ENCODE data around the gene ATP6V0A1. TPM values are rescaled to one million over a fixed set of nuclear protein-coding genes. Genes with fewer than 3 reads are reported as not detected.

Gene ATP6V0A1
- total RNA-seq, 1 experiment from 2014 or later, result 55.2 TPM

DNA sequence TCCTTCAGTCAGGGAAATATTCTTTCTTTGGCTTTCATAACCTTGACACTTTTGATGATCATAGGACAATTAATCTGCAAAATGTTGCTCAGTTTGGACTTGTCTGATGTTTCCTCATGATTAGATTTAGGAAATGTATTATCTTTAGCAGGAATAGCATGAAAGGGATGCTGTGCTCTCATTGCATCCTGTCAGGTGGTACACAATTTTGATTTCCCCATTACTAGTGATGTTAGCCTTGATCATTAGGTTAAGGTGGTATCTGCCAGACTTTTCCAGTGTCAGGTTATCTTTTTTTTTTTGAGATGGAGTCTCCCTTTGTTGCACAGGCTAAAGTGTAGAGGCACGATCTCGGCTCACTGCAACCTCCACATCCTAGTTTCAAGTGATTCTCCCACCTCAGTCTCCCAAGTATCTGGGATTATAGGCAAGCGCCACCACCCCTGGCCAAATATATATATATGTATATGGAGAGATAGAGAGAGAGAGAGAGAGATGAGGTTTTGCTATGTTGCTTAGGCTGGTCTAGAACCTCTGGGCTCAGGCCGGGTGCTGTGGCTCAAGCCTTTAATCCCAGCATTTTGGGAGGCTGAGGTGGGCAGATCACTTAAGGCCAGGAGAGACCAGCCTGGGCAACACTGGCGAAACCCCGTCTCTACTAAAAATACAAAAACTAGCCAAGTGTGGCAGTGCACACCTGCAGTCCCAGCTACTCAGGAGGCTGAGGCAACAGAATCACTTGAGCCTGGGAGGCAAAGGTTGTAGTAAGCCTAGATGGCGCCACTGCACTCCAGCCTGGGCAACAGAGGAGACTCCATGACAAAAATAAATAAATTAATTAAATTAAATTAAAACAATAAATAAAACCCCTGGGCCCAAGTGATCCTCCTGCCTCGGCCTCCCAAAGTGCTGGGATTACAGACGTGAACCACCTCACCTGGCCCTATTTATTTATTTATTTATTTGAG lies 19.8 kb upstream of the ATP6V0A1 start (continued):
- TF ChIP-seq TCF7 (CRISPR knock-in tag; IDR thresholded peaks at IDR 0.05; ENCODE audit: low read depth) (no peak), ZNF219 (CRISPR knock-in tag; IDR thresholded peaks at IDR 0.05; ENCODE audit: borderline replicate concordance) (no peak), HMGA2 (CRISPR knock-in tag; IDR thresholded peaks at IDR 0.05) (no peak), ZNF671 (CRISPR knock-in tag; IDR thresholded peaks at IDR 0.05) (no peak)
- TF ChIP-seq, protein P1, sequence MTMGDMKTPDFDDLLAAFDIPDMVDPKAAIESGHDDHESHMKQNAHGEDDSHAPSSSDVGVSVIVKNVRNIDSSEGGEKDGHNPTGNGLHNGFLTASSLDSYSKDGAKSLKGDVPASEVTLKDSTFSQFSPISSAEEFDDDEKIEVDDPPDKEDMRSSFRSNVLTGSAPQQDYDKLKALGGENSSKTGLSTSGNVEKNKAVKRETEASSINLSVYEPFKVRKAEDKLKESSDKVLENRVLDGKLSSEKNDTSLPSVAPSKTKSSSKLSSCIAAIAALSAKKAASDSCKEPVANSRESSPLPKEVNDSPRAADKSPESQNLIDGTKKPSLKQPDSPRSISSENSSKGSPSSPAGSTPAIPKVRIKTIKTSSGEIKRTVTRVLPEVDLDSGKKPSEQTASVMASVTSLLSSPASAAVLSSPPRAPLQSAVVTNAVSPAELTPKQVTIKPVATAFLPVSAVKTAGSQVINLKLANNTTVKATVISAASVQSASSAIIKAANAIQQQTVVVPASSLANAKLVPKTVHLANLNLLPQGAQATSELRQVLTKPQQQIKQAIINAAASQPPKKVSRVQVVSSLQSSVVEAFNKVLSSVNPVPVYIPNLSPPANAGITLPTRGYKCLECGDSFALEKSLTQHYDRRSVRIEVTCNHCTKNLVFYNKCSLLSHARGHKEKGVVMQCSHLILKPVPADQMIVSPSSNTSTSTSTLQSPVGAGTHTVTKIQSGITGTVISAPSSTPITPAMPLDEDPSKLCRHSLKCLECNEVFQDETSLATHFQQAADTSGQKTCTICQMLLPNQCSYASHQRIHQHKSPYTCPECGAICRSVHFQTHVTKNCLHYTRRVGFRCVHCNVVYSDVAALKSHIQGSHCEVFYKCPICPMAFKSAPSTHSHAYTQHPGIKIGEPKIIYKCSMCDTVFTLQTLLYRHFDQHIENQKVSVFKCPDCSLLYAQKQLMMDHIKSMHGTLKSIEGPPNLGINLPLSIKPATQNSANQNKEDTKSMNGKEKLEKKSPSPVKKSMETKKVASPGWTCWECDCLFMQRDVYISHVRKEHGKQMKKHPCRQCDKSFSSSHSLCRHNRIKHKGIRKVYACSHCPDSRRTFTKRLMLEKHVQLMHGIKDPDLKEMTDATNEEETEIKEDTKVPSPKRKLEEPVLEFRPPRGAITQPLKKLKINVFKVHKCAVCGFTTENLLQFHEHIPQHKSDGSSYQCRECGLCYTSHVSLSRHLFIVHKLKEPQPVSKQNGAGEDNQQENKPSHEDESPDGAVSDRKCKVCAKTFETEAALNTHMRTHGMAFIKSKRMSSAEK (CRISPR knock-in tag; IDR thresholded peaks at IDR 0.05; ENCODE audit: borderline replicate concordance), result no peak

DNA sequence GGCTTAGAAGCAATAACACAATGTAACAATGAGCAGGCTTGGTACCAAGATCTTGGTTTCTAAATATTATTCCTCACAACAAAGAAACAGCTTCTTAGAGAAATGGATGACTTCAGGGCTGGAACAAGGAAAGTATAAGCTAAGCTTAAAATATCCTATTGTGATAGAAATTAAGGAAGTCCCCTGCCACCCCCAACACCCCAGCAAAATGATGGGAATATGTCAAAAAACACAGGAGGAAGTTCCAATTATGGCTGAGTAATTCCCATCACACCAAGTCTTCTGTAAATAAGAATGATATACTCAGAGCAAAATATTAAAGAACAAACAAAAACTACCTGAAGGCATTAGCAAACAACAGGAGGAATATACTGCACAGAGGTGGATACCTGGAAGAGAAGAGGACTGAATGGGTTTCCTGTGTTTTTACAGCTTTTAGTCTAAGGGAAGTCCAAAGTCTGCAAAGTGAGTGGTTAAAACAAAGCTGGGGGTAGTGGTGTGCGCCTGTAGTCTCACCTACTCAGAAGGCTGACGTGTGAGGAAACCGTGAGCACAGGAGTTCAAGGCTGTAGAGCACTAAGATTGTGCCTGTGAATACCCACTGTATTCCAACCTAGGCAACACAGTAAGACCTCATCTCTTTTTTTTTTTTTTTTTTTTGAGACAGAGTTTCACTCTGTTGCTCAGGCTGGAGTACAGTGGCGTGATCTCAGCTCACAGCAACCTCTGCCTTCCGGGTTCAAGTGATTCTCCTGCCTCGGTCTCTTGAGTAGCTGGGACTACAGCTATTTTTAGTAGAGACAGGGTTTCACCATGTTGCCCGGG lies 17.1 kb upstream of the ATP6V0A1 start:
- POLR2A ChIA-PET, result interaction anchor here (0.6 kb wide), 1 partner anchor 1560 kb away, joined by 4 read pairs; no protein-coding TSS in a partner anchor

DNA sequence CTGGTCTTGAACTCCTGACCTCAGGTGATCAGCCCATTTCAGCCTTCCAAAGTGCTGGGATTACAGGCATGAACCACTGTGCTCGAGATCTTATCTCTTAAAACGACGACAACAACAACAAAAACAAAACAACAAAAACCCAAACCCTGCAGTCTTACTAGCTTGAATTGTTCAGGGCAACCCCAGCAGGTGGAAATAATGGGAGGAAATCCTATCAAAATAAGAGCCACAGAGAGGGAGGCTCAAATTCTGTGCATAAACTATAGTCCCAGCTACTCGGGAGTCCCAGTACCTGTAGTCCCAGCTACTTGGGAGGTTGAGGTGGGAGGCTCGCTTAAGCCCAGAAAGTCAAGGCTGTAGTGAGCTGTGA lies 16.5 kb upstream of the ATP6V0A1 start:
- peak overlapping the region; percentile 36; the same call in 1 of the 2 replicates for H3K27ac Mint-ChIP-seq
- ChIA-PET CTCF (interaction anchor here (0.7 to 2.2 kb wide), 9 partner anchors 9 to 496 kb away, joined by 3 to 17 read pairs (median 6); no protein-coding TSS in a partner anchor), POLR2A (no interaction called here)
- peaks cover 8% of the 10 kb centered on the region for H3K4me1 Mint-ChIP-seq
- H3K4me3 Mint-ChIP-seq, result no peak overlapping the region
- H3K9me3 Mint-ChIP-seq, result no peaks in the 10 kb centered on the region
- H3K36me3 Mint-ChIP-seq, result no peaks in the 10 kb centered on the region
- no peaks in the 10 kb centered on the region for H3K27me3 Mint-ChIP-seq (ENCODE audit: low read depth)
- ATAC-seq (peak; percentile 41), DNase-seq (ENCODE audit: low spot score) (no peak)
- TF ChIP-seq, protein P2, sequence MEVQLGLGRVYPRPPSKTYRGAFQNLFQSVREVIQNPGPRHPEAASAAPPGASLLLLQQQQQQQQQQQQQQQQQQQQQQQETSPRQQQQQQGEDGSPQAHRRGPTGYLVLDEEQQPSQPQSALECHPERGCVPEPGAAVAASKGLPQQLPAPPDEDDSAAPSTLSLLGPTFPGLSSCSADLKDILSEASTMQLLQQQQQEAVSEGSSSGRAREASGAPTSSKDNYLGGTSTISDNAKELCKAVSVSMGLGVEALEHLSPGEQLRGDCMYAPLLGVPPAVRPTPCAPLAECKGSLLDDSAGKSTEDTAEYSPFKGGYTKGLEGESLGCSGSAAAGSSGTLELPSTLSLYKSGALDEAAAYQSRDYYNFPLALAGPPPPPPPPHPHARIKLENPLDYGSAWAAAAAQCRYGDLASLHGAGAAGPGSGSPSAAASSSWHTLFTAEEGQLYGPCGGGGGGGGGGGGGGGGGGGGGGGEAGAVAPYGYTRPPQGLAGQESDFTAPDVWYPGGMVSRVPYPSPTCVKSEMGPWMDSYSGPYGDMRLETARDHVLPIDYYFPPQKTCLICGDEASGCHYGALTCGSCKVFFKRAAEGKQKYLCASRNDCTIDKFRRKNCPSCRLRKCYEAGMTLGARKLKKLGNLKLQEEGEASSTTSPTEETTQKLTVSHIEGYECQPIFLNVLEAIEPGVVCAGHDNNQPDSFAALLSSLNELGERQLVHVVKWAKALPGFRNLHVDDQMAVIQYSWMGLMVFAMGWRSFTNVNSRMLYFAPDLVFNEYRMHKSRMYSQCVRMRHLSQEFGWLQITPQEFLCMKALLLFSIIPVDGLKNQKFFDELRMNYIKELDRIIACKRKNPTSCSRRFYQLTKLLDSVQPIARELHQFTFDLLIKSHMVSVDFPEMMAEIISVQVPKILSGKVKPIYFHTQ (CRISPR knock-in tag; IDR thresholded peaks at IDR 0.05), result no peak
- TF ChIP-seq, protein P3, sequence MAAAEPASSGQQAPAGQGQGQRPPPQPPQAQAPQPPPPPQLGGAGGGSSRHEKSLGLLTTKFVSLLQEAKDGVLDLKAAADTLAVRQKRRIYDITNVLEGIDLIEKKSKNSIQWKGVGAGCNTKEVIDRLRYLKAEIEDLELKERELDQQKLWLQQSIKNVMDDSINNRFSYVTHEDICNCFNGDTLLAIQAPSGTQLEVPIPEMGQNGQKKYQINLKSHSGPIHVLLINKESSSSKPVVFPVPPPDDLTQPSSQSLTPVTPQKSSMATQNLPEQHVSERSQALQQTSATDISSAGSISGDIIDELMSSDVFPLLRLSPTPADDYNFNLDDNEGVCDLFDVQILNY (CRISPR knock-in tag; IDR thresholded peaks at IDR 0.05), result no peak
- TF ChIP-seq, protein P1 (CRISPR knock-in tag; IDR thresholded peaks at IDR 0.05; ENCODE audit: borderline replicate concordance), result no peak
- TF ChIP-seq CBFB (CRISPR knock-in tag; IDR thresholded peaks at IDR 0.05; ENCODE audit: low read depth) (no peak), MYBL2 (CRISPR knock-in tag; IDR thresholded peaks at IDR 0.05) (no peak), GABPB1 (CRISPR knock-in tag; IDR thresholded peaks at IDR 0.05) (no peak), ZNF671 (CRISPR knock-in tag; IDR thresholded peaks at IDR 0.05) (no peak), NFYB (CRISPR knock-in tag; conservative IDR thresholded peaks at IDR 0.05; ENCODE audit: low read depth) (no peak)

More for the DNA sequence above, 17.1 kb upstream of the ATP6V0A1 start:
- Mint-ChIP-seq H3K4me1 (peaks cover 8% of the 10 kb centered on the region), H3K9me3 (no peaks in the 10 kb centered on the region), H3K27me3 (ENCODE audit: low read depth) (no peaks in the 10 kb centered on the region), H3K36me3 (no peaks in the 10 kb centered on the region), H3K27ac (peak overlapping the region; percentile 66), H3K4me3 (no peak overlapping the region)
- ATAC-seq (no peak), DNase-seq (ENCODE audit: low spot score) (no peak)
- CTCF ChIA-PET, result interaction anchor here (0.5 to 2.2 kb wide), 12 partner anchors 8 to 569 kb away, joined by 3 to 17 read pairs (median 4); no protein-coding TSS in a partner anchor
- TF ChIP-seq JAZF1 (CRISPR knock-in tag; IDR thresholded peaks at IDR 0.05), result no peak
- no peak for TF ChIP-seq ZBTB21 (CRISPR knock-in tag; IDR thresholded peaks at IDR 0.05; ENCODE audit: borderline replicate concordance)
- TF ChIP-seq MYBL2 (CRISPR knock-in tag; IDR thresholded peaks at IDR 0.05), result no peak
